Psoas muscle (tissue), 8 donors: ENCODE data around the gene DDAH2. TPM values are rescaled to one million over a fixed set of nuclear protein-coding genes. Genes with fewer than 3 reads are reported as not detected.

Source experiments
- ATAC-seq, 4 donors: fragments of 200-7000 bp; cut with Tn5 transposase; one replicate each; pipeline ENCODE4 v1.9.1; 2020; ENCODE audit warnings: moderate library complexity in 3 of 4, mild to moderate bottlenecking in 2 of 4
- DNase-seq, 2 donors: peaks; one replicate each; pipeline ENCODE4 v3.0.0-alpha.2; 2020
- H3K27ac ChIP-seq: fragments of 200-600 bp; one replicate; pipeline ENCODE4 v1.8.0; 2022
- H3K27me3 ChIP-seq, 3 donors: fragments of 200-600 bp in 1 of 3; one replicate each; pipeline versions ENCODE4 v1.6.1 to v1.8.0; 2013 to 2022; ENCODE audit warnings: low read length in 2 of 3, mild to moderate bottlenecking in 2 of 3, moderate library complexity in 1 of 3; ENCODE audit not compliant: insufficient read depth in 3 of 3
- H3K36me3 ChIP-seq, 2 donors: fragments of 200-600 bp in 1 of 2; one replicate each; pipeline versions ENCODE4 v1.6.1 to v1.8.0; 2013 to 2022; ENCODE audit warnings: low read depth in 1 of 2, mild to moderate bottlenecking in 1 of 2, moderate library complexity in 1 of 2; ENCODE audit not compliant: insufficient read depth in 1 of 2
- H3K4me1 ChIP-seq: fragments of 200-600 bp; one replicate; pipeline ENCODE4 v1.8.0; 2022
- H3K4me3 ChIP-seq: fragments of 200-600 bp; one replicate; pipeline ENCODE4 v1.8.0; 2022; ENCODE audit warnings: mild to moderate bottlenecking
- H3K9me3 ChIP-seq: fragments of 200-600 bp; one replicate; pipeline ENCODE4 v1.8.0; 2022
- WGBS, 3 donors: extraction: QIAGEN DNeasy Blood & Tissue Kit; methylation state at CpG; one replicate each; pipeline versions ENCODE4 v1.1.6 to v1.1.7; 2013; 5-methylcytosine and 5-hydroxymethylcytosine counted together
- intact Hi-C, 2 donors: fragments of 100-400 bp; cut with DNase I; formaldehyde crosslinking; loops; one replicate each; pipeline versions ENCODE4 v1.11.0 to v1.14.2; 2022
- polyA plus RNA-seq, 3 donors: library from polyadenylated mRNA; stranded (reverse); fragments of 200-250 nt; gene quantifications; one replicate each; pipeline ENCODE4 v1.2.3, GENCODE V29; 2013
- total RNA-seq, 4 donors: library from RNA; stranded (reverse); fragmentation: NEBNext Ultra II Directional in 2 of 4; extraction: Animal tissue kit (Norgen Biotek cat#: 25700) in 2 of 4; gene quantifications; one replicate each; pipeline versions ENCODE4 v1.2.1 to v1.2.4, GENCODE V29; 2021 to 2023
- TF ChIP-seq, protein P1 (sequence below): fragments of 200-600 bp; IDR thresholded peaks from one replicate; pipeline ENCODE4 v1.8.0; 2022; ENCODE audit warnings: antibody characterized with exemption
- donor health status: healthy with polysubstance abuse.
- donor health status: DM: no; HTN: no; CAD: no; lungs with moderate emphysema.
- donor health status: Bipolar disorder and iron deficiency.
- donor health status: healthy.
- donor health status: DM: yes; HTN: yes; CAD: no.
- donor health status: DM: no; HTN: no; CAD: no.
- donor health status: DM: no; HTN: no; CAD: no.
- donor health status: DM: yes; HTN: yes; CAD: no.

Gene DDAH2
- total and polyA plus RNA-seq, 7 donors: 6.3 to 16.2 (median 11.1) TPM

DNA sequence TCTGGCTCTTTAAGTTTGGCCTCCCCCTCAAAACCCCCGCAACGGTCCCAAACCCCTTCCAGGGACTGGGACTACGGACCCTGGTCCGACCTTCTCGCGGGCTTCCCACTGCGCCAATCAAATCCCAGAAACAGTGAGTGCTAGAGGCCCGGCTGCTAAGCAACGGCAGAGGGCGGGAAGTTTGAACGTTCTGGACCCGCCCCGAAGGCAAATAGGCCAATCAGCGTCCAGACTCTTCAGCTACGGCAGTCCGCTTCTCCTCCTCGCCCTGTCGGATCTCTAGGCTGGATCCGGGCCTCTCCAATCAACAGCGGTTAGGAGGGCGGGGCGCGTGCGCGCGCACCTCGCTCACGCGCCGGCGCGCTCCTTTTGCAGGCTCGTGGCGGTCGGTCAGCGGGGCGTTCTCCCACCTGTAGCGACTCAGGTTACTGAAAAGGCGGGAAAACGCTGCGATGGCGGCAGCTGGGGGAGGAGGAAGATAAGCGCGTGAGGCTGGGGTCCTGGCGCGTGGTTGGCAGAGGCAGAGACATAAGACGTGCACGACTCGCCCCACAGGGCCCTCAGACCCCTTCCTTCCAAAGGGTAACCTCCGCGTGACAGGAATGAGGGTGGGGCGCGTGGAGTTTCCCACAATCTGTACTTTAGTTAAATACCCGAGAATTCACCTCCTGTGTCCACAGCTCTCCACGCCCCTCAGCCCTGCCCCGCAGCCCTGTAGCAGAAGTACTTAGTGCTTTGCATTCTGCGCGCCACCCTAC is 10.7 kb upstream of the DDAH2 start, which contains the start of gene MSH5:
Gene MSH5 (plus strand): TSS at position 367 of the 758 bp plus-strand sequence. CDS start 462 bp downstream, outside the sequence.
- H3K4me1 ChIP-seq: peaks cover 15% of the 10 kb centered on the region
- intact Hi-C loops: loop anchor here in 1 of 2 donors (5.0 kb wide), 1 partner anchor 73 kb away; the partner anchor contains the start of genes CSNK2B and LY6G5B
- ATAC-seq (peak; percentile 99 to 100 (median 100)), DNase-seq (peak; percentile 97 to 99)
- H3K9me3 ChIP-seq: no peaks in the 10 kb centered on the region
- WGBS, 3 donors: 0% methylated on average over 40 to 58 of the region's 58 CpGs
- no peaks in the 10 kb centered on the region for H3K36me3 ChIP-seq
- peaks cover 0 to 2% (median 0%) of the 10 kb centered on the region in 3 donors for H3K27me3 ChIP-seq
- TF ChIP-seq, protein P1, sequence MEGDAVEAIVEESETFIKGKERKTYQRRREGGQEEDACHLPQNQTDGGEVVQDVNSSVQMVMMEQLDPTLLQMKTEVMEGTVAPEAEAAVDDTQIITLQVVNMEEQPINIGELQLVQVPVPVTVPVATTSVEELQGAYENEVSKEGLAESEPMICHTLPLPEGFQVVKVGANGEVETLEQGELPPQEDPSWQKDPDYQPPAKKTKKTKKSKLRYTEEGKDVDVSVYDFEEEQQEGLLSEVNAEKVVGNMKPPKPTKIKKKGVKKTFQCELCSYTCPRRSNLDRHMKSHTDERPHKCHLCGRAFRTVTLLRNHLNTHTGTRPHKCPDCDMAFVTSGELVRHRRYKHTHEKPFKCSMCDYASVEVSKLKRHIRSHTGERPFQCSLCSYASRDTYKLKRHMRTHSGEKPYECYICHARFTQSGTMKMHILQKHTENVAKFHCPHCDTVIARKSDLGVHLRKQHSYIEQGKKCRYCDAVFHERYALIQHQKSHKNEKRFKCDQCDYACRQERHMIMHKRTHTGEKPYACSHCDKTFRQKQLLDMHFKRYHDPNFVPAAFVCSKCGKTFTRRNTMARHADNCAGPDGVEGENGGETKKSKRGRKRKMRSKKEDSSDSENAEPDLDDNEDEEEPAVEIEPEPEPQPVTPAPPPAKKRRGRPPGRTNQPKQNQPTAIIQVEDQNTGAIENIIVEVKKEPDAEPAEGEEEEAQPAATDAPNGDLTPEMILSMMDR: no peak
- no peak within 1 kb of the TSS for H3K27ac ChIP-seq
- peak within 1 kb of the TSS; percentile 74 for H3K4me3 ChIP-seq

DNA sequence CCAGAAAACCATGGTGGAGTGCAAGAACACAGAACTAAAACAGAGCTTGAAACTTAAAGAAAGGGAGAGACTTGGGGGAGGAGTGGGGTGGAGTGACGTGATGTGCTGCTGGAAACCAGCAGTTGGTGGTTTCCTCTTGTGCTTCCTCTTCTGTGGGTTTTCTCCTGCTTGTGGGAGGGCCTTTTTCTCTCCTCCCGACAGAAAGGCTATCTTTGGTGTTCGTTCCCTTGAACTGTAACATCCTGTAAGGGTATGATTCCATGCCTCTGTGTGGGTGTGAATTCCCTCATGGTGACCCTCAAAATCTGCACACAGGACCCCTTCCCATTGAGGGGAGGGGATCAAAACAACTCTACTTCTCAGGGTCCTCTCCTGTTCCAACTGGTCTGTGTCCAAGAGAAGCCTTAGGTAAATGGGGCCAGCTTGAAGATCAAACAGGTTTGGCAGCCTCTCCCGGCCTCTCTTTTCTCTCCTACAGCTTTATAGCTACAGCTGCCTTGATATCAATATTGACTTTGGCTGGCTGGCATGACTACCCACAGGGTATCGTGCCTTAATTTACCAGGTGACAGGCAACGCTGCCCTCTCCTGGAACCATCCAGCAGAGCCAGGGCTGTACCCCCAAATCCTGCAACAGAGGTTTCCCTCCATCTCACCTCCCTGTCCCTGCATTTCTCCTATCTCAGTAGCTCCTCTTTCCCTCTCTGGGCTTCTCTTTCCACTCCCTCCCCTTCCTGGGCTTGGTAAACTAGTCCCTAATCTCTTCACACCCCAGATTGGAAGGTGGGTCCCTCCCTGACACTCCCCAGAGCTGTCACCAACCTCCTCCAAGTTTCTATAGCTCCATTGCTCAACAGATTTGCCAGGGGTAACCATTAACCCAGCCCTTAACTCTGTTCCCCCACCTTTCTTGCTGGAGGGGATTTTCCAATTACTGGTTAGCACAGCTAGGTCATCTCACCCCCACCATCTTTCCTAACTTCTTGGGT is 9.2 kb upstream of the DDAH2 start:
- Histone ChIP-seq H3K4me1 (peaks cover 21% of the 10 kb centered on the region), H3K9me3 (no peaks in the 10 kb centered on the region), H3K4me3 (no peak overlapping the region), H3K27ac (peak overlapping the region; percentile 74), H3K36me3 (peaks cover 0 to 8% of the 10 kb centered on the region in 2 donors), H3K27me3 (peaks cover 0 to 11% (median 0%) of the 10 kb centered on the region in 3 donors)
- ATAC-seq (no peak), DNase-seq (no peak)
- TF ChIP-seq, protein P1: no peak
- 44 to 50% (median 46%) methylated on average over 6 of the region's 6 CpGs for WGBS, 3 donors
- intact Hi-C loops: loop anchor here in 1 of 2 donors (5.0 kb wide), 1 partner anchor 71 kb away; the partner anchor contains the start of genes CSNK2B and LY6G5B

DNA sequence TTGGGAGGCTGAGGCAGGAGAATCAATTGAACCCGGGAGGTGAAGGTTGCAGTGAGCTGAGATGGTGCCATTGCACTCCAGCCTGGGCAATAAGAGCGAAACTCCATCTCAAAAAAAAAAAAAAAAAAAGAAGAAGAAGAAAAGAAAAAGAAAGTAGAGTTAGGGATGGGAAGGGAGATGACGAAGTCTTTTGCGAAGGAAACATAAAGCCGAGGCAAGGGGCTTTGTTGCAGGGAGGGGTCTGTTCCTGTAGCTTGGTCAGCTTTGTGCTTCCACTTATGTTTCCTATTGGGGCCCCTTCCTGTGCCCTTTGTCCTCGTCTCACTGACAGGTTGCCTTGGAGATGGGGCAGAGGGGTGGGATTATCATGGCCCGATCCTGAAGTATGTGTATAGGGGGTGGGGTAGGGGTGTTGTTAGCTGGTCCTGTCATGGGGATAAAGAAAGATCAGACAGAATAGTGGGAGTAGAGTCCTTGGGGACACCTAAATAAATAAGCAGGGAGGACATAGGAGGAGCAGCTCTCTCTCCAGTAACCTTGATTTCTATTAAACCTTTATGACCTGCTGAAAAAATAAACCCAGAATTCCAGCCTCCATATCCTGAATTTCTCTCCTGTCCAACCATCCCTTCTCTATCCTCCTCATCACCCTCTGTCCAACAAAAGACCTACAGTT is 8.4 kb upstream of the DDAH2 start:
- peaks cover 0 to 16% of the 10 kb centered on the region in 2 donors for H3K36me3 ChIP-seq
- intact Hi-C loops: loop anchor here in 1 of 2 donors (5.0 kb wide), 1 partner anchor 70 kb away; the partner anchor contains the start of genes CSNK2B and LY6G5B
- H3K27ac ChIP-seq: peak overlapping the region; percentile 74
- H3K9me3 ChIP-seq: no peaks in the 10 kb centered on the region
- peaks cover 21% of the 10 kb centered on the region for H3K4me1 ChIP-seq
- ATAC-seq (no peak), DNase-seq (no peak)
- TF ChIP-seq, protein P1: no peak
- 57 to 73% (median 63%) methylated on average over 6 to 7 of the region's 7 CpGs for WGBS, 3 donors
- H3K4me3 ChIP-seq: peak overlapping the region; percentile 71
- H3K27me3 ChIP-seq: peaks cover 0 to 11% (median 0%) of the 10 kb centered on the region in 3 donors

DNA sequence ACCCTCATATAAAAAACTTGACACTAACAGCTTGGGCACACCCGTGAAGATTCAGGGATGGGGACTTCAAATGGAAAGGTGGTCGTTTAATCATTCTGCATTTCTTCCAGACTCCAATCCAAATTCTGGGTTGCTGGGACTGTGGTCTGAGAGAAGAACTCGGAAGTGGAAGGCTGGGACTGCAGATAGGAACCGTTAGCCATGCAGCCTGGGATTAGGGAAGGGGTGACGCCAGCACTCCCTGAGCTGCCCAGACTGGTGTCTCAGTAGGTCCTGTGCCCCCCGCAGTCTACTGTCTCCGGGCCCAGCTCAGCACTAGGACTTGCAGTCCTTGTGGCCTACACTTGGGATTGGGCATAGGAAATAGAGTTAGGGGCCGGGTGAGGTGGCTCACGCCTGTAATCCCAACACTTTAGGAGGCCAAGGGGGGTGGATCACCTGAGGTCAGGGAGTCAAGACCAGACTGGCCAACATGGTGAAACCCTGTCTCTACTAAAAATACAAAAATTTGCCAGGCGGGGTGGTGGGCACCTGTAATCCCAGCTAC is 7.7 kb upstream of the DDAH2 start:
- intact Hi-C loops: loop anchor here in 1 of 2 donors (5.0 kb wide), 1 partner anchor 70 kb away; the partner anchor contains the start of genes CSNK2B and LY6G5B
- peak overlapping the region; percentile 71 for H3K4me3 ChIP-seq
- TF ChIP-seq, protein P1: no peak
- peak overlapping the region; percentile 74 for H3K27ac ChIP-seq
- H3K9me3 ChIP-seq: no peaks in the 10 kb centered on the region
- H3K27me3 ChIP-seq: peaks cover 0 to 11% (median 0%) of the 10 kb centered on the region in 3 donors
- 43 to 47% (median 45%) methylated on average over 10 of the region's 10 CpGs for WGBS, 3 donors
- no peak for ATAC-seq
- DNase-seq: no peak
- peaks cover 24% of the 10 kb centered on the region for H3K4me1 ChIP-seq
- H3K36me3 ChIP-seq: peaks cover 0 to 22% of the 10 kb centered on the region in 2 donors
